Measurements from ENCODE around the gene CDY1. TPM values are rescaled to one million over a fixed set of nuclear protein-coding genes. Genes with fewer than 3 reads are reported as not detected.
"Not testable (repeated sequence)": the region's sequence is repeated elsewhere in the genome, so short reads cannot be mapped to it uniquely, and the experiment has no call there.

CDY1 gene, protein sequence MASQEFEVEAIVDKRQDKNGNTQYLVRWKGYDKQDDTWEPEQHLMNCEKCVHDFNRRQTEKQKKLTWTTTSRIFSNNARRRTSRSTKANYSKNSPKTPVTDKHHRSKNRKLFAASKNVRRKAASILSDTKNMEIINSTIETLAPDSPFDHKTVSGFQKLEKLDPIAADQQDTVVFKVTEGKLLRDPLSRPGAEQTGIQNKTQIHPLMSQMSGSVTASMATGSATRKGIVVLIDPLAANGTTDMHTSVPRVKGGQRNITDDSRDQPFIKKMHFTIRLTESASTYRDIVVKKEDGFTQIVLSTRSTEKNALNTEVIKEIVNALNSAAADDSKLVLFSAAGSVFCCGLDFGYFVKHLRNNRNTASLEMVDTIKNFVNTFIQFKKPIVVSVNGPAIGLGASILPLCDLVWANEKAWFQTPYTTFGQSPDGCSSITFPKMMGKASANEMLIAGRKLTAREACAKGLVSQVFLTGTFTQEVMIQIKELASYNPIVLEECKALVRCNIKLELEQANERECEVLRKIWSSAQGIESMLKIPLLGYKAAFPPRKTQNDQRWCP
- total RNA-seq = not detected in 2 replicates

GRCh38 chrY:25621817-25622216 is at the start of gene CDY1:
CDY1 (plus strand) TSS chrY:25622117; CDS start chrY:25622443, 326 bp downstream.
- DNase-seq (ENCODE audit: low read depth in 2 of 2) = not testable (repeated sequence)

- DNase-seq (ENCODE audit: low read depth in 2 of 2) = not testable (repeated sequence)
These were observed 28.6 kb upstream of the CDY1 start for GRCh38 chrY:25593336-25593735.

DNA sequence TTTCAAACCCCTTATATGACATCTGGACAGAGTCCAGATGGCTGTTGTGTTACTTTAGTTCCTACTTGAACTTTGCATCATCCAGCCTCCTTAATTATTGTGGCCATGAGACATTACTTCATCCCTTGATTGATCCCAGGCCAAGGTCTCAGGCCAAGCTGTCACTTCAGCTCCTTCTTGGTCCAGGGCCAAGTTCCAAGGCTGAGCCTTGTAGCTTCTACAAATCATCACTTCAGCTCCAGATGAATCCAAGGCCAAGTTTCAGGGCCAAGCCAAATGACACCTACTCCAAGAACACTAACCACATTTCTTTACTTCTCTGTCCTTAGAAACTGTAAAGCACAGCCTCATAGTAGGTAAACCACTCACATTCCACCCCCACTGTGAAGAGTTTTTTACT is 1.7 kb upstream of the CDY1 start:
- DNase-seq (ENCODE audit: low read depth in 2 of 2) = not testable (repeated sequence)

DNA sequence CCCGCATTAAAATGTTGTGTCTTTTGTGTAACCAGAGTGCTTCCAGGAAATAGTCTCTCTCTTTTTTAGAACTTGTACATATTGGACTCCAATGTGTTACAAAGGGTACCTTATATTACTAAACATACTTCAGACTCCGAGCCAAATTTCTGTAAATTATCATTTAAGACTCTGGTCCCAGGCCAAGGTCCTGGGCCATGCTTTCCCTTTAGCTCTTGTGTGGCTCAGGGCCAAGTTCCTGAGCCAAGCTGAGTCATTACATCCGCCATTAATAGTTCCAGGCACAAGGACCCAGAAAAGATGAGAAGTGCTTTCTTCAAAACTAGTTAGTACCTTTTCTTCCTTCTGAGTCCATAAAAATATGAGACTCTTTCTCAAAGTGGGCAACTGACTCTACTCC is 4.6 kb downstream of the CDY1 start:
- not testable (repeated sequence) for DNase-seq (ENCODE audit: low read depth in 2 of 2)

GRCh38 chrY:25630383-25631112 is 8.6 kb downstream of the CDY1 start:
- not testable (repeated sequence) for DNase-seq (ENCODE audit: low read depth in 2 of 2)

DNA sequence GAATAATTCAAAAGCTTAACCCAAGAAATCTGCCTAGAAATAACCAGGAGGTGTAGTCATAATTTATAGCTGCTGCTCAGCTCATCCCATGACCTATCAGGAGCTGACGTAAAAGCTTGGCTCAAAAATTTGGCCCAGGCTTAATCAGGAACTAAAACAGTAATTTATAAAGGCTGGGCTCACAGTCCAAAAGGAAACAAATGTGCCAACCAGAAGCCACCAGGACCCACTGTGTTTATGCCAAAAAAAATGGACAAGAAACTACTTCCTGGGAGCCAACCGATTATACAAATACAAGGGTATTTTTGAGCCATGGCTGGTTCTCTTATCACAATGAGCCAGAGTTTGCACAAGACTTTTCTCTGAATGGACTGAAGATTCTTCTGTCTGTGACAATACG is 17.9 kb downstream of the CDY1 start:
- DNase-seq (ENCODE audit: low read depth in 2 of 2) = not testable (repeated sequence)

- DNase-seq (ENCODE audit: low read depth in 2 of 2) = not testable (repeated sequence)
These were observed 21.4 kb downstream of the CDY1 start for GRCh38 chrY:25643024-25643915.

All from dermis microvascular lymphatic vessel endothelial cell (primary cell).